Subcutaneous abdominal adipose tissue (tissue), 5 donors: Measurements from ENCODE around the gene TMEM190.
A peak's percentile ranks its signal among the peaks of the same experiment; 100 is the strongest.

ENCODE experiments used
- H3K27ac ChIP-seq: one replicate; pipeline ENCODE4 v1.7.0; 2013; ENCODE audit warnings: low read depth, mild to moderate bottlenecking, inconsistent platforms, low read length, moderate library complexity
- H3K27me3 ChIP-seq, 5 donors: one replicate each; pipeline ENCODE4 v1.7.0; 2013; ENCODE audit warnings: low read length in 5 of 5, inconsistent platforms in 1 of 5; ENCODE audit not compliant: control insufficient read depth in 5 of 5, insufficient read depth in 4 of 5
- H3K36me3 ChIP-seq, 5 donors: one replicate each; pipeline ENCODE4 v1.7.0; 2013; ENCODE audit warnings: low read length in 5 of 5; ENCODE audit not compliant: control insufficient read depth in 5 of 5, insufficient read depth in 5 of 5
- H3K4me1 ChIP-seq, 5 donors: one replicate each; pipeline ENCODE4 v1.7.0; 2013; ENCODE audit warnings: low read length in 5 of 5, mild to moderate bottlenecking in 3 of 5, moderate library complexity in 1 of 5; ENCODE audit not compliant: control insufficient read depth in 5 of 5, insufficient read depth in 5 of 5
- H3K4me3 ChIP-seq, 5 donors: one replicate each; pipeline ENCODE4 v1.7.0; 2013; ENCODE audit warnings: low read length in 5 of 5, low read depth in 1 of 5
- H3K9ac ChIP-seq, 5 donors: one replicate each; pipeline ENCODE4 v1.7.0; 2013; ENCODE audit warnings: low read length in 5 of 5, mild to moderate bottlenecking in 4 of 5, moderate library complexity in 3 of 5
- H3K9me3 ChIP-seq, 5 donors: one replicate each; pipeline ENCODE4 v1.7.0; 2013; ENCODE audit warnings: low read length in 5 of 5; ENCODE audit not compliant: control insufficient read depth in 5 of 5
- donor health status: healthy.
- donor health status: healthy.
- donor health status: healthy.
- donor health status: healthy.
- donor health status: healthy.

TMEM190 gene

DNA sequence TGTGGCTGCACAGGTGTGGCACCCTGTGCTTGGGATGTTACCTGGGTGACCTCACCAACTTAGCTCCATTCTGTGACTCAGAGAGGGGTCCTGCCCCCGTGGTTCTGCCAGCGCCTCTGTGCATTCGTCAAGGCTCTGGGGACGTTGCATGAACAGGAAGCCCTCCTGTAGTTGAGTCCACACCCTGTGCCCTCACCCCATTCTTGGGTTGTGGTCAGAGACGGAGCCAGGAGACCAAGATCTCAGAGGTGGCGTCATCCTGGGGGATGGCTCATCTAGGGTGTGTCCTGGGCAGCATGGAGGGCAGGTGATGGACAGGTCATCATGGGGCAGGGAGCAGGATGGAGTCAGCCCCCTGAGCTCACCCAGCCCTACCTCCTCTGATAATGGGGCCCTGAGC lies 24.6 kb upstream of the TMEM190 start:
- no peak overlapping the region for H3K27ac ChIP-seq
- H3K27me3 ChIP-seq = peaks cover 24 to 46% (median 36%) of the 10 kb centered on the region in 5 donors

DNA sequence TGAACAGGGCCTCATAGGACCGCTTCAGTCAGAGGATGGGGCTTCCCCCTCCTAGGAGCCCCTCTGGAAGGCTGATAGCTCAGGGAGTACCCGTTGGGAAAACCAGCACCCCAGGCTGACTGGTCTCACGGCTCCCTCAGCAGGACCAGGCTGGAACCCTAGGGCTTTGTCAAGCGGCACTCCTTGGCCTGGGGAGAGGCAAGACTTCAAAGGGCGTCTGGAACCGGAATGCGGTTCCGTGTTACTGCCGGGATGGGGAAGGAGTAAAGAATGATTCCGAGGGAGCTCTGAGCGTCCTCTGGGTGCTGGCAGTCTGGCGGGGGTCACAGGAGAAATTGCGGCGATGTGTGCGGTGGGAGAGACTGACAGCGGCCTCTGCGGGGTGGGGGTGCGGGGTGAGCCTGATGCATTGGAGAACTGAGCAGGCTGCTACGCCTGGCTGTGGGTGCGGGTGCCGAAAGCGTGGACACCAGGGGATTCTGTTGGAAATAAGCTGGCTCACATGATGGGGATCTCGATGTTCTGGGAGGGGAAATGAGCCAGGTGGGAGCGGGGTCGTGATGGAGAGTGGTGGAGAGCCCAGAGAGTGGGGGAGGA lies 24.0 kb upstream of the TMEM190 start:
- H3K27me3 ChIP-seq = peaks cover 26 to 51% (median 42%) of the 10 kb centered on the region in 5 donors
- no peak overlapping the region for H3K9ac ChIP-seq
- H3K4me1 ChIP-seq = peaks cover 0 to 12% (median 9%) of the 10 kb centered on the region in 5 donors
- no peak overlapping the region for H3K4me3 ChIP-seq
- no peak overlapping the region for H3K27ac ChIP-seq
- peaks cover 0 to 3% (median 0%) of the 10 kb centered on the region in 5 donors for H3K36me3 ChIP-seq
- H3K9me3 ChIP-seq = no peaks in the 10 kb centered on the region

More for the DNA sequence above, 24.6 kb upstream of the TMEM190 start:
- H3K9me3 ChIP-seq = no peaks in the 10 kb centered on the region
- peaks cover 0 to 3% (median 0%) of the 10 kb centered on the region in 5 donors for H3K36me3 ChIP-seq
- H3K4me3 ChIP-seq = no peak overlapping the region
- H3K4me1 ChIP-seq = peaks cover 0 to 12% (median 9%) of the 10 kb centered on the region in 5 donors
- no peak overlapping the region for H3K9ac ChIP-seq

DNA sequence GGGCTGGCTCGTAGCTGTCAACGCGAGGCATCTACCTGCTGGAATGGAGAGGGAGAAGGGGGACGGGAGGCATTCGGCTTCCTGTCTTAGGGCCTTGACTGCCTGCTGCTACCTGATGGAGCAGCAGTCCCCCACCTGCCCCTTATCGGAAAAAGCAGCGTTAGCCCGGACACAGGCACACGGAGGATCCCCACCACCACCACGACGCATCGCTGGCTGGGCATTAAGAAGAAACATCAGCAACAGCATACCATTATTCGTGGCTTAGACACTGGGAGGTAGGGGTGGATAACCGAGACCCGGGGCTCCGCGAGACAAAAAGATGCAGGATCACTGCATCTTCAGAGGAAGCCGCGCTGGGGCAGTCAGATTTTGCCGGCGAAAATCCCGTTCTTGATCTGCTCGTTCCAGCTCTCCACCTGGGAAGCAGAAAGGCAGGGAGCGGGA lies 23.2 kb upstream of the TMEM190 start:
- Histone ChIP-seq H3K4me3 (peak overlapping the region in 4 of 5 donors; percentile 2 to 57 (median 42)), H3K36me3 (peaks cover 0 to 3% (median 0%) of the 10 kb centered on the region in 5 donors), H3K4me1 (peaks cover 0 to 10% (median 9%) of the 10 kb centered on the region in 5 donors), H3K9ac (no peak overlapping the region), H3K9me3 (no peaks in the 10 kb centered on the region), H3K27me3 (peaks cover 26 to 51% (median 42%) of the 10 kb centered on the region in 5 donors), H3K27ac (no peak overlapping the region)

DNA sequence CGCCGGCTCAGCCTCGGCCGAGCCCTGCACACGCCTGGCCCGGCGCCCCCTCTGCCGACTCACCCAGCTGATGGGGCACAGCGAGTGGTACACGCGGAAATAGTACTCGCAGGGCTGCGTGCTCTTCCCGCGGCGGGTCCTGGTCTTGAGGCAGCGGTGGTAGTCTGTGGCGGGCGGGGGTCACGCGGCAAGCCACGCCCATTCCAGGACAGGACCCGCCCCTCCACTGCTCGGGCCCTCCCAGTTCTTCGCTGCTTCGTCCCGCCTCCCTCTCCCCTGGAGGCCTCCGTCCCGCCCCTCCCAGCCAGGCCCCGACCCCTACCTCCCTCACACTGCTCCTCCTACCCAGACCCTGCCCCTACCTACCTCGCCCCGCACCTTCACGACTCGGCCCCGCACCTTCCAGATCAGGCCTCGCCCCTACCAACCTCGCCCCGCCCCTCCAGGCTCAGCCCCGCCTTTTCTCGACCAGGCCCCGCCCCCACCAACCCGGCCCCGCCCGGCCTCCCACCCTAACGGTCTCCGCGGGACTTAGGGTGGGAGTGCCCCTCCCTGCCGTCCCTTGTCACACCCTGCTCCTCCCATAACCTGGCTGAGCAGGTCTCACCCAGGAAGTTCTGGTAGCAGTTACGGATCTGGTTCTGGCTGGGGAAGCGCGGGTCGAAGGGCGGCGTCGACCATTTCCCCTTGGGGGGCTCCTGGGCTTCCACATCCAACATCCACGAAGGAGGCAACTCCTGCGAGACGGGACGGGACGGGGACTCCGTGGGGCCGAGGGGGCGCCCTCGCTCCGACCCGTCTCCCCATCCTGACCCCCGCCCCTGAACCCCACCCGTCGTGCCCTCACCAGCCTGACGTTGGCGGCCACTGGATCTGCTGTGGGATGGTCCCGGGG lies 22.6 kb upstream of the TMEM190 start:
- H3K9ac ChIP-seq = no peak overlapping the region
- peaks cover 0 to 10% (median 9%) of the 10 kb centered on the region in 5 donors for H3K4me1 ChIP-seq
- no peaks in the 10 kb centered on the region for H3K36me3 ChIP-seq
- H3K9me3 ChIP-seq = no peaks in the 10 kb centered on the region
- peak overlapping the region in 4 of 5 donors; percentile 2 to 57 (median 42) for H3K4me3 ChIP-seq
- H3K27me3 ChIP-seq = peaks cover 26 to 51% (median 42%) of the 10 kb centered on the region in 5 donors
- H3K27ac ChIP-seq = no peak overlapping the region

DNA sequence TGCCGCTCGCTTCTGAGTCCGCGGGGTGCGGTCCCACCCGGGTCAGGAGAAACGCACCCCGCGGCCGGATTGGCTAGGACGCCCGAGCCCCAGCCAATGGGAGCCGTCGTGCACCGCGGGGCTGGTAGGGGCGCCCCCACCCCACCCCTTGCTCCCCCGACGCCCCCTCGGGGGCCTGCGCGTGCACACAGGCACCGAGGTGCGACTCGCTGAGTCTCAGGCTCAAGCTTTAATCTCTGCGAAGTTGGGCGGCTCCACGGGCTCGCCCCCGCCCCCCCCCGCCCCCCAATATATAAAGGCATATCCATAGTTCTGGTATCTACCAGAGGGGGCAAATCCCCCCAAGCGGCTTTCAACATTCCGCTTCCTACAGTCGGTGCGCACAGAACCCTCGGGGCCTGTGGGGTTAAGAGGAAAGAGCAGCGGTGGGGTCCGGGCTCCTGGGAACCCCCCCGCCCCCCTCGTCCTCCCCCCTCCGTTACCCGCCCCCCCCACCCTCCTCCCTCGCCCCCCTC lies 21.9 kb upstream of the TMEM190 start, which contains the start of gene COX6B2:
Gene COX6B2, minus strand, starts transcription at position 22 of the 515 bp plus-strand sequence. CDS start 198 bp downstream, outside the sequence.
- Histone ChIP-seq H3K9ac (no peak within 1 kb of the TSS), H3K27ac (no peak within 1 kb of the TSS), H3K9me3 (no peaks in the 10 kb centered on the region), H3K4me1 (peaks cover 0 to 10% (median 9%) of the 10 kb centered on the region in 5 donors), H3K27me3 (peaks cover 26 to 51% (median 42%) of the 10 kb centered on the region in 5 donors), H3K4me3 (peak within 1 kb of the TSS in 4 of 5 donors; percentile 2 to 57 (median 42)), H3K36me3 (no peaks in the 10 kb centered on the region)

DNA sequence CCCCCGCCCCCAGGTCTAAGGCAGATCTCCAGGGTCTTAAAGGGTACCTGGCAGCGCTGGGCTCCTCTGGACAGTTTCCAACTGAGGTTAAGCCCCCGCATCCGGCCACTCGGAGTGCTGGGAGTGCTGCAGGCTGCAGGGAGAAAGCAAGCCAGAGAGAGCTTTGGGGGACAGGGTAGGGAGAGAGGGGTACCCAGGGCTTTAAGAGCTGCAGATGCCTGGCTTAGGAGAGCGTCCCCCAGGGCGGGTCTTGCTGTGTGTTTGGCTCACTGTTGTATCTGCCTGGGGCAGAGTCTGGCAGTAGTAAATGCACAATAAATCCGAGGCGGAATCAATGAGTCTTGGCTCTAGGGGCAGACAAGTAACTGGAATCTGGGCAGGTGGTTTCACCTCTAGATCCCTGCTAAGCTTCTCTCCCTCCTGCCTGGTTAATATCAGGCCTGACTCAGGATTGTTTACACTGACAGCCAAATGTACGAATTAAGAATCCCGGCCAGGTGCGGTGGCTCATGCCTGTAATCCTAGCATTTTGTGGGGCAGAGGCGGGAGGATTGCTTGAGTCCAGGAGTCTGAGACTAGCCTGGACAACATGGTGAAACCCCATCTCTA lies 21.3 kb upstream of the TMEM190 start:
- Histone ChIP-seq H3K27me3 (peaks cover 26 to 48% (median 40%) of the 10 kb centered on the region in 5 donors), H3K36me3 (no peaks in the 10 kb centered on the region), H3K4me1 (peaks cover 0 to 10% (median 9%) of the 10 kb centered on the region in 5 donors), H3K9ac (no peak overlapping the region), H3K4me3 (no peak overlapping the region), H3K27ac (no peak overlapping the region), H3K9me3 (no peaks in the 10 kb centered on the region)

DNA sequence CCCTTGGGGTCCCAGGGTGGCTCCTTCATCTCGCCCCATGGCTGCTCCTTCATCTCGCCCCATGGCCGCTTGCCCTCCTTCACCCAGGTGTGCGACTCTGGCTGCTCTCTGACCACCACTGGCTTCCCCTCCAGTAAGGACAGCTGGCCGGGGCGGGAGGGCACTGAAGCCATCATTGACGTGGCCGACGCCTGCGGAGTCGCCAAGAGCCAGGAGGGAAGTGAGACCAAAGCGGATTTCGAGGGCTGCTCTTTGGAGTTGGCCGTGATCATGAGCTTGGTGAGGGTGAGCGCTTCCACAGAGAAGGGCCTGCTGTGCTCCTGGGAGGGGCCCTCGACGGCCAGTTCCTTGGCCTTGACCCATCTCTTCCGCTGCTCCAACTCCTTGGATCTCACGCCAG lies 18.1 kb upstream of the TMEM190 start:
- Histone ChIP-seq H3K36me3 (no peaks in the 10 kb centered on the region), H3K27me3 (peaks cover 4 to 23% (median 16%) of the 10 kb centered on the region in 5 donors), H3K27ac (no peak overlapping the region), H3K4me3 (no peak overlapping the region), H3K9me3 (no peaks in the 10 kb centered on the region), H3K9ac (no peak overlapping the region), H3K4me1 (peaks cover 0 to 5% (median 4%) of the 10 kb centered on the region in 5 donors)

DNA sequence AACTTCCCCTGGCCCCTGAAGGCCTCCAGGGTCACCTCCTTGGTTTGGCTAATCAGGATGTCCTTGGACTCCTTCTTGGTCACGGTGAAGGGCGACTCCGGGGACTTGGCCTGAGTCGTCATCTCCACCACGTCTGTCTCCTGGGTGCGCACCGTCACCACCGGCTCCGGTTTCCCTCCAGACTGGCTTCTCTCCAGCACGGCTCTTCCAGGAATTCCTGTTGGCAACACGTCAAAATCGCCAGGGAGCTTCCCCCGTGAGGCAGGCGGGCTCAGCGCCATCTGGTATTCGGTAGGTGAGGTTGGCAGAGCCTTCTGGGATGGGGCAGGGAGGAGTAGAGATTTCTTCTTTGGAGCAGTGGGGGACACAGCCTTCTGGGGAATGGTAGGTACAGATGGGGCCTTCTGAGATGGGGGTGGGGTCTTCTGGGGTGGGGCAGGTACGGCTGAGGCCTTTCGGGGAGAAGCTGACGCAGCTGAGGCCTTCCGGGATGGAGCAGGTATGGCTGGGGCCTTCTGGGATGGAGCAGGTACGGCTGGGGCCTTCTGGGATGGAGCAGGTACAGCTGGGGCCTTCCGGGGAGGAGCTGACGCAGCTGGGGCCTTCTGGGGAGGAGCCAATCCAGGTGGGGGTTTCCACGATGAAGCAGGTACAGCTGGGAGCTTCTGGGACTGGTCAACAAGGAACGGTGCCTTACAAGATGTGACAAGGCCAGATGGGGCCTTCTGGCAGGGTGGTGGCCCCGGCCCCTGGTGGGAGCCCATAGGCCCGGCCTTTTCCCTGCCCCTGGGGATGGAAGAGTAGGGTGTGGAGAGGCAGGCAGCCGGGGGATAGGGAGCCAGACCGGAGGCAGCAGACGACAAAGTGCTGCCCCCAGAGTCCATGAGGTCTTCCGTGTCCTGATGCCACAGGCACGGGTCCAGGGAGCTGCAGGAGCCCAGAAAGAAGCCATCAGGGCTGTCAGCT lies 17.4 kb upstream of the TMEM190 start:
- Histone ChIP-seq H3K4me1 (no peaks in the 10 kb centered on the region), H3K9me3 (no peaks in the 10 kb centered on the region), H3K27ac (no peak overlapping the region), H3K9ac (no peak overlapping the region), H3K27me3 (peaks cover 0 to 16% (median 13%) of the 10 kb centered on the region in 5 donors), H3K4me3 (no peak overlapping the region), H3K36me3 (no peaks in the 10 kb centered on the region)

DNA sequence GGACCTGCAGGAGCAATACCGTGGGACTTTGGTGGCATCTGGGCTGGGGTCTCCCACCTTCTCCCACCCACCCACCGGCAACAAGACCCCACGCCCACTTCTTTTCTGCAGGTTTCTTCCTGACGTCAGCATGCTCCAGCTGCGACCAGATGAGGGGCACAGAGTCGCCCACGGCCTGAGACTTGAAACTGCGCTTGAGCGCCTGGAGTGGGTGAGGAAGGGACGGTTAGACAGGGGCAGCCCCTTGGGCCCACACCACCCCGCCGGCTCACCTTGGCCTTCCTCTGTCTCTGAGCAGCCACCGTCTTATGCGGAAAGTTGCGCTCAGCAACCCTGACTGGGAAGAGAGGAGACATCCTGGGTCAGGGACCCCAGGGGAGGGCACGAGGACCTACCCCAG lies 15.7 kb upstream of the TMEM190 start:
- Histone ChIP-seq H3K36me3 (no peaks in the 10 kb centered on the region), H3K27ac (no peak overlapping the region), H3K27me3 (peaks cover 0 to 11% (median 6%) of the 10 kb centered on the region in 5 donors), H3K9me3 (no peaks in the 10 kb centered on the region), H3K9ac (no peak overlapping the region), H3K4me1 (no peaks in the 10 kb centered on the region), H3K4me3 (no peak overlapping the region)
